ENCODE data around the gene MYD88.

Gene MYD88

DNA sequence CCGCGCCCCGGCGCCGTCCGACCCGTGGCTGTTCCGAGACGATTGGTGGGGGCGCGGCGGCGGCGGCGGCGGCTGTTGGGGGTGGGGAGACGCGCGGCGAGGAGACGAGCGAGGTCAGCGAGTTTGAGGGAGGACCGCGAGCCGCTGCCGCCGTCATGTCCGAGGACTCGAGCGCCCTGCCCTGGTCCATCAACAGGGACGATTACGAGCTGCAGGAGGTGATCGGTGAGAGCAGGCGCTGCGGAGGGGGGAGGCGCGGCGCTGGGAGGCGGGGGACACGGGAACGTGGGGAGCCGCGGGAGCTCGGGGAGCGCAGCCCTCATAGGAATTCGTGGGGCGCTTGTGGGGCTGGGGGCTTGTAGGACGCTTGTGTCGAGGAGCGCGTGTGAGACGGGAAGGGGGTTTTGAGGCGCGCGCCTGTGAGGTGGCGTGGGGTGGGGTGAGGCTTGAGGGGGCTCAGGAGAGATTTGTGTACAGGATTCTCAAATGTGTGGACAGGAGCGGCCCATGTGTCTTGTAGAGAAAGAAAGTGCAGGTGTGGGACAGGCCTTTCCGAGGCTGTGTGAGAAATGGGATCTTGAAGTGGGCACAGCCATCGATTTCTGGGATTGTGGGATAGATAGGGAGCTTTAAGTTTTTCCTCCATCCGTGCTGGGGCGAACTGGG lies 27.4 kb downstream of the MYD88 start:
- no peak for DNase-seq (ENCODE audit: low read depth)

GRCh38 chr3:38167591-38167990 lies 29.1 kb downstream of the MYD88 start:
- DNase-seq (ENCODE audit: low read depth) = no peak

DNA sequence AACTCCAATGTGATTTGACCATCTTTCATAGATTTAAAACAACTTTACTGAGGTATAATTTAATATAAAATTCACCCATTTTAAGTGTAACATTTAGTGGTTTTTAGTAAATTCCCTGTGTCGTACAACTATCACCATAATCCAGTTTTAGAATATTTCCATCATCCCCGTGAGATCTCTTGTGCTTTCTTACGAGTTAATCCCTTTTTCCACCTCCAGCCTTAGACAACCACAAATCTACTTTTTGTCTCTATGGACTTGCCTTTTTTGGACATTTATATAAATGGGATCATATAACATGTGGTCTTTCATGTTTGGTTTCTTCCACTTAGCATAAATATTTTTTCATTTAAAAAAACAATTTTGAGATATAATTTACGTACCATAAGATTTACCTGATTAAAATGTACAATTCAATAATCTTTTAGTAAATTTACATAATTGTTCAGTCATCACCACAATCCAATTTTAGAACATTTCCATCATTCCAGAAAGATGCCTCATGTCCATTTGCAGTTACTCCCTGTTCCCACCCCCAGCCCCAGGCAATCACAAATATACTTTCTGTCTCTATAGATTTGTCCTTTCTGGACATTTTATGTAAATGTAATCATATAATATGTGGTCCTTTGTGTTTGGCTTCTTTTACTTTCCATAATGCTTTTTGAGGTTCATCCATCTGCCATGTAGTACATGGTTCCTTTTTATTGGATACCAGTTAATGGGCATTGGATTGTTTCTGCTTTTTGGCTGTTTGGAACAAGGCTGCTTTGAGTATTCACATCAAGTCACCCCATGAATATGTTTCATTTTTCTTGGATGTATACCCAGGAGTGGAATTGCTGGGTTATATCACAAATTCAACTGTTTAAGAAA lies 29.9 kb downstream of the MYD88 start:
- no peak for DNase-seq (ENCODE audit: low read depth)

DNA sequence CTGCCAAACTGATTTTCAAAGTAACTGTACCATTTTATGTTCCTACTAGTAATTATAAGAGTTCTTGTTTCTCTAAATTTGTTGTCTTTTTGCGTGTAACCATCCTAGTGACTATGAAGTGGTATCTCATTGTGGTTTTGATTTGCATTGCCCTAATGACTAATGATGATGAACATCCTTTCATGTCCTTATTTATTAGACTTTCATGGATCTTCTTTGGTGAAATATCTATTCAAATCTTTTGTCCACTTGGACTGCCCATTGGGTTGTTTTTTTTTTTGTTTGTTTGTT lies 30.5 kb downstream of the MYD88 start:
- DNase-seq (ENCODE audit: low read depth) = no peak

- no peak for DNase-seq (ENCODE audit: low read depth)
Observed at GRCh38 chr3:38170722-38171121, 32.3 kb downstream of the MYD88 start.

- no peak for DNase-seq (ENCODE audit: low read depth)
Observed at GRCh38 chr3:38171622-38172021, 33.2 kb downstream of the MYD88 start.

DNA sequence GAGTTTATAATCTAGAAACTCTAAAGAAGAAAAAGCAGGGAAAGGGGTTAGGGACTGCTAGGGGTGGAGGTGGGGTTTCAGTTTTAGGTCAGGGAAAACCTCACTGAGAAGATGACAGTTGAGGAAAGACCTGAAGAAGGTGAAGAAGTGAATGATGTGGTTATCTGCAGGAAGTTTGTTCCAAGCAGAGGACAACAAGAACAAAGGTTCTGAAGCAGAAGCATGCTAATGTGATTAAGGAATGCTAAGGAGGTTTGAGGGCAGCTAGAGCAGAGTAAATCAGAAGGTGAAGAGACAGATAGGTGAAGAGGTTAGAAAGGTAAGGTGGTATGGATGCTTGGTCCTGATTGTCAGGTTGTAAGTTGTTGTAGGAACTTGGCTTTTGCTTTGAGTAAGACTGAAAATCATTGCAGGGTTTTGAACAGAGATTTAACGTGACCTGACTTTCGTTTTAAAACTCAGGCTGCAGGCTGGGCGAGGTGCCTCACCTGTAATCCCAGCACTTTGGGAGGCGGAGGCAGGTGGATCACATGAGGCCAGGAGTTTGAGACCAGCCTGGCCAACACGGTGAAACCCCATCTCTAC lies 35.5 kb downstream of the MYD88 start:
- no peak for DNase-seq (ENCODE audit: low read depth)

- no peak for DNase-seq (ENCODE audit: low read depth)
Observed at GRCh38 chr3:38177181-38177580, 38.7 kb downstream of the MYD88 start.

- DNase-seq (ENCODE audit: low read depth) = no peak
Observed at GRCh38 chr3:38186781-38187180, 48.3 kb downstream of the MYD88 start.

DNA sequence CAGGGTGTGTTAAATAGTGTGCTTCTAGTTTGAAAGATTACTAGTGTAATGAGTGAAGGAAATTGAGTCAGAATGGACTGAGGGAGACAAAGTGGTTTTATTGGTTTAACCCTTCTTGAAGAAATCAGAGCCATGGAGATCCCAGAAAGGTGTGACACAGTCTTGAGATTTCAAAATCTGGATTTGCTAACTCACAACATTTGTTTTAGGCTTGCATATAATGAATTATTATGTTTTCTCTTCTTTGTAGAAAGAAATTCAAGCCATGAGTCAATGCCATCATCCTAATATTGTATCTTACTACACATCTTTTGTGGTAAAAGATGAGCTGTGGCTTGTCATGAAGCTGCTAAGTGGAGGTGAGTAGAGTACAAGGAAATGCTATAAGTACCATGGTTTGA lies 52.0 kb downstream of the MYD88 start:
- DNase-seq (ENCODE audit: low read depth) = no peak

All from stimulated activated CD8-positive, alpha-beta memory T cell treated with anti-CD3 and anti-CD28 coated beads, Interleukin-7, amount 100 ng/mL, for 24 hours (primary cell).